HUES64 (cell line): ENCODE data around the gene KIR2DL4. TPM values are rescaled to one million over a fixed set of nuclear protein-coding genes. Genes with fewer than 3 reads are reported as not detected.
"Not testable (repeated sequence)": the region's sequence is repeated elsewhere in the genome, so short reads cannot be mapped to it uniquely, and the experiment has no call there.

Source experiments
- H3K27ac ChIP-seq: 2 replicates; pipeline ENCODE4 v1.7.0; 2013; ENCODE audit warnings: low read depth, low read length, inconsistent platforms
- H3K27me3 ChIP-seq: 2 replicates; pipeline ENCODE4 v1.6.1; 2013; ENCODE audit warnings: mild to moderate bottlenecking, low read length; ENCODE audit not compliant: insufficient read depth
- H3K36me3 ChIP-seq: 2 replicates; pipeline ENCODE4 v1.6.1; 2013; ENCODE audit warnings: mild to moderate bottlenecking, low read length; ENCODE audit not compliant: insufficient read depth
- H3K4me1 ChIP-seq: 2 replicates; pipeline ENCODE4 v1.6.1; 2013; ENCODE audit warnings: mild to moderate bottlenecking, low read length, moderate library complexity; ENCODE audit not compliant: insufficient read depth
- H3K4me3 ChIP-seq: 2 replicates; pipeline ENCODE4 v1.5.1; 2013; ENCODE audit warnings: mild to moderate bottlenecking, low read length, moderate library complexity
- H3K9ac ChIP-seq: 2 replicates; pipeline ENCODE4 v1.6.1; 2013; ENCODE audit warnings: mild to moderate bottlenecking, low read depth, low read length
- H3K9me3 ChIP-seq: 2 replicates; pipeline ENCODE4 v1.6.1; 2013; ENCODE audit warnings: low read depth, low read length; ENCODE audit not compliant: insufficient read depth
- WGBS: fragments of 150-250, 120-280 bp; methylation state at CpG from one replicate; pipeline ENCODE4 v1.1.7; 2013; ENCODE audit warnings: missing lambda C conversion rate; 5-methylcytosine and 5-hydroxymethylcytosine counted together
- polyA plus RNA-seq, 2 experiments: library from polyadenylated mRNA; stranded (reverse); fragments of 50-300 nt; gene quantifications; one replicate each; pipeline ENCODE4 v1.2.3, GENCODE V29; 2013

KIR2DL4 gene
- not detected for polyA plus RNA-seq (2013, experiment 1 of 2)
- polyA plus RNA-seq (2013, experiment 2 of 2): not detected

GRCh38 chr19:54803410-54803809 is at the start of gene KIR2DL4:
Gene KIR2DL4, plus strand, starts transcription at chr19:54803610. Its CDS starts 42 bp downstream, at chr19:54803652.
- no peak within 1 kb of the TSS for H3K27ac ChIP-seq
- H3K36me3 ChIP-seq: no peaks in the 10 kb centered on the region
- no peaks in the 10 kb centered on the region for H3K27me3 ChIP-seq
- H3K4me3 ChIP-seq: no peak within 1 kb of the TSS
- H3K9me3 ChIP-seq: peaks cover 74% of the 10 kb centered on the region
- no peak within 1 kb of the TSS for H3K9ac ChIP-seq
- 93% methylated on average over 10 of the region's 10 CpGs for WGBS
- H3K4me1 ChIP-seq: no peaks in the 10 kb centered on the region

GRCh38 chr19:54756204-54757110 is 47.0 kb upstream of the KIR2DL4 start:
- H3K36me3 ChIP-seq, H3K4me3 ChIP-seq, H3K27me3 ChIP-seq, H3K4me1 ChIP-seq, H3K27ac ChIP-seq, H3K9ac ChIP-seq, H3K9me3 ChIP-seq: not testable (repeated sequence)
- WGBS: 81% methylated on average over 9 of the region's 12 CpGs

GRCh38 chr19:54758577-54758976 is 44.8 kb upstream of the KIR2DL4 start:
- not testable (repeated sequence) for H3K27ac ChIP-seq, H3K4me1 ChIP-seq, H3K36me3 ChIP-seq, H3K4me3 ChIP-seq, H3K27me3 ChIP-seq, H3K9me3 ChIP-seq, H3K9ac ChIP-seq
- 56% methylated on average over 6 of the region's 6 CpGs for WGBS

- not testable (repeated sequence) for H3K9ac ChIP-seq, H3K27me3 ChIP-seq, H3K27ac ChIP-seq, H3K36me3 ChIP-seq, H3K9me3 ChIP-seq, H3K4me1 ChIP-seq, H3K4me3 ChIP-seq
- 71% methylated on average over 8 of the region's 8 CpGs for WGBS
Observed at GRCh38 chr19:54764219-54764618, 39.2 kb upstream of the KIR2DL4 start.

- not testable (repeated sequence) for H3K9ac ChIP-seq, H3K4me3 ChIP-seq
- 44% methylated on average over 3 of the region's 4 CpGs for WGBS
Observed at GRCh38 chr19:54766464-54766863, 36.9 kb upstream of the KIR2DL4 start.

GRCh38 chr19:54769646-54770045 is 33.8 kb upstream of the KIR2DL4 start, which contains the start of gene KIR2DL1:
Gene KIR2DL1, plus strand, starts transcription at chr19:54769793. Its CDS starts 58 bp downstream, at chr19:54769851.
- peaks cover 11% of the 10 kb centered on the region; the same call in 1 of the 2 replicates for H3K9me3 ChIP-seq
- not testable (repeated sequence) for H3K4me3 ChIP-seq, H3K27me3 ChIP-seq, H3K36me3 ChIP-seq, H3K27ac ChIP-seq, H3K4me1 ChIP-seq, H3K9ac ChIP-seq
- WGBS: 90% methylated on average over 15 of the region's 15 CpGs

More at GRCh38 chr19:54766464-54766863, 36.9 kb upstream of the KIR2DL4 start:
- H3K9me3 ChIP-seq: peaks cover 11% of the 10 kb centered on the region; the same call in 1 of the 2 replicates
- H3K27ac ChIP-seq, H3K27me3 ChIP-seq, H3K4me1 ChIP-seq, H3K36me3 ChIP-seq: not testable (repeated sequence)

GRCh38 chr19:54770511-54770910 is 32.9 kb upstream of the KIR2DL4 start:
- H3K36me3 ChIP-seq, H3K27ac ChIP-seq, H3K4me3 ChIP-seq, H3K4me1 ChIP-seq, H3K9ac ChIP-seq, H3K9me3 ChIP-seq, H3K27me3 ChIP-seq: not testable (repeated sequence)
- 88% methylated on average over 3 of the region's 4 CpGs for WGBS

GRCh38 chr19:54771018-54771960 is 32.1 kb upstream of the KIR2DL4 start:
- WGBS: 75% methylated on average over 11 of the region's 15 CpGs
- H3K4me3 ChIP-seq, H3K27ac ChIP-seq, H3K4me1 ChIP-seq, H3K36me3 ChIP-seq, H3K27me3 ChIP-seq, H3K9me3 ChIP-seq, H3K9ac ChIP-seq: not testable (repeated sequence)

GRCh38 chr19:54772666-54773065 is 30.7 kb upstream of the KIR2DL4 start:
- not testable (repeated sequence) for H3K27ac ChIP-seq, H3K9ac ChIP-seq, H3K4me1 ChIP-seq, H3K36me3 ChIP-seq, H3K9me3 ChIP-seq, H3K27me3 ChIP-seq, H3K4me3 ChIP-seq
- WGBS: 21% methylated on average over 2 of the region's 2 CpGs

GRCh38 chr19:54775095-54775815 is 28.2 kb upstream of the KIR2DL4 start:
- H3K36me3 ChIP-seq, H3K4me1 ChIP-seq, H3K4me3 ChIP-seq, H3K9me3 ChIP-seq, H3K9ac ChIP-seq, H3K27me3 ChIP-seq, H3K27ac ChIP-seq: not testable (repeated sequence)
- 79% methylated on average over 11 of the region's 12 CpGs for WGBS
